HCT116 (cell line): Measurements from ENCODE around the gene AOPEP.

ENCODE experiments used
- YY1 ChIP-seq: IDR thresholded peaks from 2 replicates; pipeline ENCODE4 v1.6.1; 2011; ENCODE audit warnings: low read length, low read depth, moderate library complexity, mild to moderate bottlenecking; ENCODE audit not compliant: insufficient replicate concordance; ENCODE audit errors: extremely low read depth
- ZNF274 ChIP-seq: fragments of 200-500 bp; sonication (Bioruptor generic); IDR thresholded peaks from 2 replicates; pipeline ENCODE4 v1.6.1; 2014; ENCODE audit warnings: mild to moderate bottlenecking, low read depth, low read length, inconsistent platforms

- no peak for TF ChIP-seq YY1
- no peak for TF ChIP-seq ZNF274
These were observed 140.3 kb downstream of the AOPEP start for GRCh38 chr9:94866770-94867169.
